Right lobe of liver (tissue), 6 donors: ENCODE results near the gene SLC15A1. TPM values are rescaled to one million over a fixed set of nuclear protein-coding genes. Genes with fewer than 3 reads are reported as not detected.

Source experiments
- ATAC-seq, 4 donors: fragments of 200-7000 bp; cut with Tn5 transposase; one replicate each; pipeline ENCODE4 v1.9.1; 2020; ENCODE audit warnings: mild to moderate bottlenecking in 4 of 4, moderate library complexity in 4 of 4
- DNase-seq, 3 donors: peaks; one replicate each; pipeline ENCODE4 v3.0.0-alpha.2; 2020
- H3K27ac ChIP-seq, 3 donors: fragments of 200-600 bp; one replicate each; pipeline ENCODE4 v1.8.0; 2022
- H3K27me3 ChIP-seq, 2 donors: fragments of 200-600 bp; one replicate each; pipeline ENCODE4 v1.8.0; 2022
- H3K36me3 ChIP-seq, 4 donors: fragments of 200-600 bp; sonication (generic) in 1 of 4; one replicate each; pipeline versions ENCODE4 v1.5.1 to v1.8.0; 2017 to 2022; ENCODE audit warnings: control low read depth in 1 of 4
- H3K4me1 ChIP-seq, 4 donors: fragments of 200-600 bp; sonication (generic) in 1 of 4; one replicate each; pipeline versions ENCODE4 v1.5.1 to v1.8.0; 2017 to 2022; ENCODE audit warnings: control low read depth in 1 of 4
- H3K4me3 ChIP-seq, 3 donors: fragments of 200-600 bp; one replicate each; pipeline ENCODE4 v1.8.0; 2022
- H3K9me3 ChIP-seq, 4 donors: fragments of 200-600 bp; sonication (generic) in 1 of 4; one replicate each; pipeline versions ENCODE4 v1.5.1 to v1.8.0; 2017 to 2022; ENCODE audit warnings: control low read depth in 1 of 4
- POLR2A ChIP-seq: fragments of 450-650 bp; IDR thresholded peaks from one replicate; pipeline ENCODE4 v1.6.1; 2017; ENCODE audit warnings: antibody characterized with exemption, mild to moderate bottlenecking
- WGBS: methylation state at CpG from one replicate; pipeline ENCODE4 v1.1.6; 2018; ENCODE audit warnings: low coverage, low lambda C conversion rate; ENCODE audit not compliant: insufficient coverage; ENCODE audit errors: missing lambda C conversion rate; 5-methylcytosine and 5-hydroxymethylcytosine counted together
- intact Hi-C, 2 donors: fragments of 100-400 bp; cut with DNase I; formaldehyde crosslinking; loops; one replicate each; pipeline versions ENCODE4 v1.11.2 to v1.14.1; 2022
- total RNA-seq, 6 experiments: library from RNA; depleted of rRNA in 2 of 6; stranded (reverse); fragments of >200 nt in 2 of 6; fragmentation: NEBNext Ultra II Directional in 3 of 6; extraction: Animal tissue kit (Norgen Biotek cat#: 25700) in 3 of 6; gene quantifications; one replicate each; pipeline versions ENCODE4 v1.1.0 to v1.2.4, GENCODE V29; 2016 to 2023
- TF ChIP-seq, protein P1 (sequence below), 4 donors: fragments of 200-600 bp in 3 of 4; fragments of 450-650 bp in 1 of 4; IDR thresholded peaks; one replicate each; pipeline versions ENCODE4 v1.5.1 to v1.8.0; 2016 to 2022; ENCODE audit warnings: antibody characterized with exemption in 4 of 4, mild to moderate bottlenecking in 2 of 4
- donor health status: DM: no; HTN: yes; CAD: no.
- donor health status: DM: no; HTN: no; CAD: no.
- donor health status: DM: no; HTN: no; CAD: no.
- donor health status: DM: no; HTN: yes; CAD: no.
- donor health status: DM: no; HTN: yes; CAD: no.

SLC15A1 gene
- total RNA-seq, 6 experiments from 2014 or later = 13.5 to 26.8 (median 17.3) TPM

DNA sequence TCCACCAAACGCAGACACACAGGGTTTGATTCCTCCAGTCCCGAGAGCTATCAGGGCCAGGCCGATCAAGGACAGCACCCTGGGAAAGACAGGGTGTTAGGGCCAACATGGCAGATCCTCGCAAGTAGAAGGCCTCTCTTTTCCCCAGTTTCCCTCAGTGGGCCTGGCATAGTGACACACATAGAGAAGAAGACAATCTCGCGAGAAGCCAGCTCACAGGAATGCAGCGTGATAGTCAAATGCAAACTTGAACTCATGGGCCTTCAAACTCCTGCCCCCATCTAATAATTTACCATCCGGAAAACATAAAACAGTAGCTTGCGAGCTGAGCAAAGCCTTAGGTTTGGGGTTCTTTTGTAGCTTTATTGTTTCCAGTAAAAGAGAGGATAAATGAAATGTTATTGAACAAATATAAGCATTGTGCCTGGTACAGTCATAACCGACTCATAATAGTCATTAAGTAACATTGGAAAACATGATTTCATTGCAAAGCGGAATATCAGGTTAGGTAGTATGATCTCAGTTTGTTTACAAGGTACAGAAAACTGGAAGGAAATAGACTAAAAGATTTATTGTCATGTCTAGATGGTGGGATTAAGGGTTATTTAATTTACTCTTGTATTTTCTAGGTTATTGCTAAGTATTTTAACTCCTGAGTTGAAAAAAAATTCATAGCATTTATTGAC lies 30.5 kb downstream of the SLC15A1 start:
- Histone ChIP-seq H3K27ac (no peak overlapping the region), H3K36me3 (peaks cover 0 to 12% (median 3%) of the 10 kb centered on the region in 4 donors), H3K27me3 (no peaks in the 10 kb centered on the region), H3K4me3 (no peak overlapping the region), H3K9me3 (no peaks in the 10 kb centered on the region), H3K4me1 (peaks cover 0 to 24% (median 11%) of the 10 kb centered on the region in 4 donors)
- ATAC-seq (no peak), DNase-seq (no peak)
- TF ChIP-seq, protein P1, sequence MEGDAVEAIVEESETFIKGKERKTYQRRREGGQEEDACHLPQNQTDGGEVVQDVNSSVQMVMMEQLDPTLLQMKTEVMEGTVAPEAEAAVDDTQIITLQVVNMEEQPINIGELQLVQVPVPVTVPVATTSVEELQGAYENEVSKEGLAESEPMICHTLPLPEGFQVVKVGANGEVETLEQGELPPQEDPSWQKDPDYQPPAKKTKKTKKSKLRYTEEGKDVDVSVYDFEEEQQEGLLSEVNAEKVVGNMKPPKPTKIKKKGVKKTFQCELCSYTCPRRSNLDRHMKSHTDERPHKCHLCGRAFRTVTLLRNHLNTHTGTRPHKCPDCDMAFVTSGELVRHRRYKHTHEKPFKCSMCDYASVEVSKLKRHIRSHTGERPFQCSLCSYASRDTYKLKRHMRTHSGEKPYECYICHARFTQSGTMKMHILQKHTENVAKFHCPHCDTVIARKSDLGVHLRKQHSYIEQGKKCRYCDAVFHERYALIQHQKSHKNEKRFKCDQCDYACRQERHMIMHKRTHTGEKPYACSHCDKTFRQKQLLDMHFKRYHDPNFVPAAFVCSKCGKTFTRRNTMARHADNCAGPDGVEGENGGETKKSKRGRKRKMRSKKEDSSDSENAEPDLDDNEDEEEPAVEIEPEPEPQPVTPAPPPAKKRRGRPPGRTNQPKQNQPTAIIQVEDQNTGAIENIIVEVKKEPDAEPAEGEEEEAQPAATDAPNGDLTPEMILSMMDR (IDR thresholded peaks at IDR 0.05) = no peak
- TF ChIP-seq POLR2A = no peak
- intact Hi-C loops = no loop called here
- WGBS = 89% methylated on average over 7 of the region's 11 CpGs

DNA sequence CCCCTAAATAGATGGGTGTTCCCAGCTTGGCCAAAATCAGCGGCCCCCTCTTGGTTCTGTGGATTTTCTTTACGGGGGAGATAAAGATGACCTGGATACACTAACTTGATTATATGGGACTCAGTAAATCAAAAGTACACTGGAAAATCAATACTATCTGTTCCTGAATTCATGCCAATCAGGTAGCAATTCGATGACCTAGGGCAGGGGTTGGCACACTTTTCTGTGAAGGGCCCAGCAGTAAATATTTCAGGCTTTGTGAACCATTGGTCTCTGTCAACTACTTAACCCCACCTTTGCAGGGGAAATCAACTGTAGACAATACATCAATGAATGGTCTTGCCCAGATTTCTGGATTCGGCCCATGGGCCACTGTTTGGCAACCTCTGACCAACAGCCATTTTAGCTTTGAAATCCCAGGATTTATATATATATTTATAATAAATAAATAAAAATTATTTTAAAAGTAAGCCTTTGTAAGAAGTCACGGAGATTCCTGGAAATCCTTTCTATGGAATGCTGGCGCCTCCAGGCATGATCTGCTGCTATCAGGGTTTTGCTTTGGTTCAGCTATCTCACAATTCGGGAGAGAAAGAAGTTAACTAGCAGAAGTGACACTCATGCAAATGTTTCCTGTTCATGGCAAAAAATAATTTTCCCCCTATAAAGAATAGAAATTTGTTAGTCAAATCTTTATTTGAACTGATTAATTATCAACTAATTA lies 32.8 kb downstream of the SLC15A1 start:
- WGBS = 41% methylated on average over 7 of the region's 7 CpGs
- Histone ChIP-seq H3K27ac (no peak overlapping the region), H3K27me3 (no peaks in the 10 kb centered on the region), H3K9me3 (no peaks in the 10 kb centered on the region), H3K36me3 (peaks cover 0 to 5% (median 0%) of the 10 kb centered on the region in 4 donors), H3K4me3 (no peak overlapping the region), H3K4me1 (peaks cover 0 to 24% (median 11%) of the 10 kb centered on the region in 4 donors)
- ATAC-seq (peak; percentile 78 to 88 (median 84)), DNase-seq (no peak)
- intact Hi-C loops = no loop called here
- TF ChIP-seq, protein P1 (IDR thresholded peaks at IDR 0.05) = no peak
- TF ChIP-seq POLR2A = no peak

DNA sequence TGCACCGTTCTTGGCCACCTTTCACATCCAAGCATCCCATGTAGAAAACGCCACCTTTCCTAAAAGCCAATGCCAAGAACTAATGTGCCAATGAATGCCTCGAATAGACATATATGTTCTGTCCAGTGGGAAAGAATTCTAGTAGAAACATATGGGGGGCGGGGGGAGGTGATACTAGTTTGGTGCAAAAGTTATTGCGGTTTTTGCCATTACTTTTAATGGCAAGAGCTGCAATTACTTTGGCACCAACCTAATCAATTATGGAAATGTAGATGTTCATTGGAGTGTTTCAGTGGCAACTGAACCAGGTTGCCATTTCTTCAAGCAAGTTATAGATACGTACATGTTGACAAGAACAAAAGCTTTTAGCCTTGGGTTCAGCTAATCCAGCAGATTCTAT lies 34.6 kb downstream of the SLC15A1 start:
- peaks cover 0 to 24% (median 11%) of the 10 kb centered on the region in 4 donors for H3K4me1 ChIP-seq
- intact Hi-C loops = no loop called here
- H3K27me3 ChIP-seq = no peaks in the 10 kb centered on the region
- H3K9me3 ChIP-seq = no peaks in the 10 kb centered on the region
- TF ChIP-seq POLR2A = no peak
- TF ChIP-seq, protein P1 (IDR thresholded peaks at IDR 0.05) = no peak
- WGBS = 89% methylated on average over 6 of the region's 6 CpGs
- DNase-seq = no peak
- no peak overlapping the region for H3K4me3 ChIP-seq
- ATAC-seq = no peak
- peaks cover 0 to 2% (median 0%) of the 10 kb centered on the region in 4 donors for H3K36me3 ChIP-seq
- H3K27ac ChIP-seq = no peak overlapping the region

DNA sequence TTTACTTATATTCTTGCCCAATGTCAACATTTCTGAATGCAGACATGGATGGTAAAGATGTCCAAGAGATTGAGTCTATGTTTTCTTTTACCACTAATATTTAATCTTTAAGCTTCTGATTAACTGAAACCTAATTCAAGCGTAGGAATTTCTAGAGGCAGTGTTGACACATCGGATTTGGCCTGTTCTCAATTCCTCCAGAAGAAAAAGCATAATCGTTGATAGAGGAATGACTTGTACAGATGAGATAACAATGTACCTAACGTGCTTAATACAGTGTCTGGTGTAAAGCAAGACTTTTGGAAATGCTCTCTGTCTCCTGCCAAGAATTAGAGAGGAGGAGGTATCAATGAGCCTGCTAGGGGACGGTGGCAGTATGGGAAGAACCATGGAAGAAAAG lies 35.2 kb downstream of the SLC15A1 start:
- H3K4me1 ChIP-seq = peaks cover 0 to 24% (median 11%) of the 10 kb centered on the region in 4 donors
- H3K27ac ChIP-seq = no peak overlapping the region
- no peak for DNase-seq
- 28% methylated on average over 5 of the region's 5 CpGs for WGBS
- H3K27me3 ChIP-seq = no peaks in the 10 kb centered on the region
- H3K36me3 ChIP-seq = peaks cover 0 to 2% (median 0%) of the 10 kb centered on the region in 4 donors
- no peak overlapping the region for H3K4me3 ChIP-seq
- TF ChIP-seq, protein P1 (IDR thresholded peaks at IDR 0.05) = no peak
- peak; percentile 30 to 69 (median 42) for ATAC-seq
- no peaks in the 10 kb centered on the region for H3K9me3 ChIP-seq
- intact Hi-C loops = no loop called here
